ENCODE measurements around the gene FGF4.

FGF4 gene

DNA sequence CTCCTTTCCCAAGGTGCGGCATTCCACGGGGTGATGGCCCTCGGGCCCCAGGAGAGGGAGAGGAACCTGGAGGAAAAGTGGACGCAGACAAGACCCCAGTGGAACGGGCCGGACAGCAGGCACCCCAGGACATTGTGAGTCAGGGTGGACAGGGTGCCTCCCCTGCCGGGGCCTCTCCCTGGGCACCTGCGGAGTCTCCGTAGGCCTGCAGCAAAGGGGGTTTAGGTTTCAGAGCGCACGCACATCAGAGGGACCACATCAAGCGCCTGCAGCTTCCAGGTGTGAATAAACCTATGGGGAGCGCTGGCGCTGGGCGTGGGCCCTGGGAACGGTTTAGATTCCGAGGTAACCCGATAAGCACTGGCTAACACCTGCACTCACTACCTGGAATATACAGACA is 48.7 kb downstream of the FGF4 start:
- no peak for DNase-seq (ENCODE audit: low read depth in 2 of 2)

DNA sequence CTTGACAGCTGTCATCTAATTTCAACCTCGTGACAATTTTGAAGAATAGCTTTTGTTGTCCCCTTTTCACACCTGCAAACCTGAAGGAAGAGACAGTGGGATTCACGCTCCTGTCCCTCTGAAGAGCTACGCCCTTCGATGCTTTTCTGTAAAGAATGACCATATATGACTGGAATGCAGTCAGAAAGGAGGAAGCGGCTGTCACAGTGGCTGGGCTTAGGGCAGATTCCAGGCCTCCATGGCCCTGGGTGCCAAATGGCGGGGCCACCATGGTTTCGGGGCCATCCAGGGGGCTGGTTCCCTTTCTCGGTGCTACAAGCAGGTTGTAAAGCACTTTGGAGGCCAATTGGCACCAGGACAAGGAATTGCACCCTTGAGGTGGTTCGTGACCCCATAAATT is 49.1 kb downstream of the FGF4 start:
- DNase-seq (ENCODE audit: low read depth in 2 of 2): no peak

DNA sequence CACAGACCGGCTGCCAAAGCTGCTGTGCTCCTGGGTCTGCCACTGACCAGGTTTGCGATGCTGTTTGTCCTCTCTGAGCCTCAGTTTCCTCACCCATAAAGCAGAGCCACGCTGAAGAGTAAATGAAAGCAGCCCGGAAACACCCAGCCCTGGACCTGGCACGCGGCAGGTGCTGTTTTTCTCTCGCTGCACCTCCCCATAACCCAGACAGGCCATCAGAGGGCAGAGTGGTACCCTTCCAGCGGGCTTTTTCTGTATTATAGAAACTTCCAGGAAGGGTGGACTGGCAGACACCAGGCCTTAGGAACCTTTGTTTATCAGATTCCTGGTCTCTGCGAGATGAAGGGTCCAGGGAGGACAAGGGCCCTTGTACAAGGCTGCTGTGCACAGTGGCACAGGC is 53.4 kb downstream of the FGF4 start:
- DNase-seq (ENCODE audit: low read depth in 2 of 2): no peak

DNA sequence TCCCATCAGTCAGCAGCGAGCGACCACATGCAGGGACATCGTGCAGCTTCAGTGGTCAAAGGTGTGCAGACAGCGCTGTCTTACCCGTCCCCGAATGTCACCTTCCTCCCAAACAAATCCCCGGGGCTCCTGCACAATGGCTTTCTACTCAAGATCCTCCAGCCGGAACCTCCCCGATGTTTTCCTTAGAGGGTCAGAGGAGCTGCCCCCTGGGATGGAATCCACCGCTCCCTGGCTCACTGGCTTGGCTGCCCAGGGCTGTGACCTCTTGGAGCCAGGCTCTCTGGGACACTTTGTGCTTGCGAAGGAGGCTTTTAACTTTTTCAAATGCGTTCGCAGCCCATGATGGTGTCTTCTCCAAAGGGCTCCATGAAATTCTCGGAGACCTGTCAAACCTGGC is 54.0 kb downstream of the FGF4 start:
- DNase-seq (ENCODE audit: low read depth in 2 of 2): no peak
